GM18858 (cell line): Measurements from ENCODE around the gene FXYD4.
"Not testable (repeated sequence)": the region's sequence is repeated elsewhere in the genome, so short reads cannot be mapped to it uniquely, and the experiment has no call there.

ENCODE experiments used
- ATAC-seq: cut with Tn5 transposase; IDR thresholded peaks from one replicate; pipeline ENCODE4 v1.9.1; 2021; ENCODE audit not compliant: unreplicated experiment

FXYD4 gene, protein sequence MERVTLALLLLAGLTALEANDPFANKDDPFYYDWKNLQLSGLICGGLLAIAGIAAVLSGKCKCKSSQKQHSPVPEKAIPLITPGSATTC

DNA sequence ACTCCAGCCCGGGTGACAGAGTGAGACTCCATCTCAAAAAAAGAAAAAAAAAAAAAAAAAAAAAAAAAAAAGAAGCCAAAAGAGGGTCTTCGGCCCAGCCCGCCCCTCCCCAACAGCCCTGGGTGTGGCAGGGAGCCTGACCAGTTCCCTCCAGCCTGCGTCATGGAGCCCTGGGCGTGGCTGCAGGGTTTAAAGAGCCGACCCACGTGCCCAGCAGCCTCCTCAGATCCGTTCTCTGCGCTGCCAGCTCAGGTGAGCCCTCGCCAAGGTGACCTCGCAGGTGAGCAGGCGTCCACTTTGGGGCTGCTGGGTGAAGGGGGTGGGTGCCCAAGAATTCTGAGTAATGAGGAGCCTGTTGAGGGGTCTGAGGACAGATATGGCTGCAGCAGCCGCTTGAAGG lies at the start of gene FXYD4:
Gene FXYD4, plus strand, starts transcription at position 219 of the 400 bp plus-strand sequence. CDS start 2,111 bp downstream, outside the sequence.
- ATAC-seq = no peak

- no peak for ATAC-seq
Measured at GRCh38 chr10:43322331-43322730, 49.1 kb upstream of the FXYD4 start.

GRCh38 chr10:43322769-43323168 lies 48.7 kb upstream of the FXYD4 start:
- no peak for ATAC-seq

DNA sequence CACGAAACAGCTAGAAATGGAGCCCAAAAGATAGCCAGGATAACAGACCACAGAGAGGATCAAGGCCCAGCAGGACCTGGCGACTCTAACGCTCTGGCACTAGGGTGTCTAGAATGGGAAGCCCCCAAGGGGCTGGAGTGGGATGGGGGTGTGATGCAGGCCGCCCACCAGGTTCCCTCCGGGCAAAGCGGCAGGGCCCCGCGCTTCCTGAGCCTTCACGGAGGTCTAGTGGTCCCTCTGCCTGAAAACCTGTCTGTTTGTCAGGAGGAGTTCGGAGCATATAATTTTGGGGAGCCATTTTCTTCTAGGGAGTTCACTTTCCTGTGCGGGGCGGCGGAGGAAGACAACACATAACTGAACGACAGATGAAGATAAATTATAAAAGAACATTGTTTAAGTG lies 48.2 kb upstream of the FXYD4 start:
- ATAC-seq = no peak

GRCh38 chr10:43324876-43325275 lies 46.6 kb upstream of the FXYD4 start:
- ATAC-seq = no peak

- ATAC-seq = no peak
Measured at GRCh38 chr10:43327171-43327570, 44.3 kb upstream of the FXYD4 start.

GRCh38 chr10:43327986-43328385 lies 43.5 kb upstream of the FXYD4 start:
- no peak for ATAC-seq

DNA sequence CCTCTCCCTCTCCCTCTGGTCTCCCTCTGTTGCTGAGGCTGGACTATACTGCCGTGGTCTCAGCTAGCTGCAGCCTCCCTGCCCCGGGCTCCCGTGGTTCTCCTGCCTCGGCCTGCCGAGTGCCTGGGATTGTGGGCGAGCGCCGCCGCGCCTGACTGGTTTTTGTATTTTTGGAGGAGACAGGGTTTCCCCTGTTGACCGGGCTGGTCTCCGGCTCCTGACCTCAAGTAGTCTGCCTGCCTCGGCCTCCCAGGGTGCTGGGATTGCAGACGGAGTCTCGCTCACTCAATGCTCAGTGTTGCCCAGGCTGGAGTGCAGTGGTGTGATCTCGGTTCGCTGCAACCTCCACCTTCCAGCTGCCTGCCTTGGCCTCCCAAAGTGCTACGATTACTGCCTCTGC lies 42.6 kb upstream of the FXYD4 start:
- ATAC-seq = not testable (repeated sequence)

DNA sequence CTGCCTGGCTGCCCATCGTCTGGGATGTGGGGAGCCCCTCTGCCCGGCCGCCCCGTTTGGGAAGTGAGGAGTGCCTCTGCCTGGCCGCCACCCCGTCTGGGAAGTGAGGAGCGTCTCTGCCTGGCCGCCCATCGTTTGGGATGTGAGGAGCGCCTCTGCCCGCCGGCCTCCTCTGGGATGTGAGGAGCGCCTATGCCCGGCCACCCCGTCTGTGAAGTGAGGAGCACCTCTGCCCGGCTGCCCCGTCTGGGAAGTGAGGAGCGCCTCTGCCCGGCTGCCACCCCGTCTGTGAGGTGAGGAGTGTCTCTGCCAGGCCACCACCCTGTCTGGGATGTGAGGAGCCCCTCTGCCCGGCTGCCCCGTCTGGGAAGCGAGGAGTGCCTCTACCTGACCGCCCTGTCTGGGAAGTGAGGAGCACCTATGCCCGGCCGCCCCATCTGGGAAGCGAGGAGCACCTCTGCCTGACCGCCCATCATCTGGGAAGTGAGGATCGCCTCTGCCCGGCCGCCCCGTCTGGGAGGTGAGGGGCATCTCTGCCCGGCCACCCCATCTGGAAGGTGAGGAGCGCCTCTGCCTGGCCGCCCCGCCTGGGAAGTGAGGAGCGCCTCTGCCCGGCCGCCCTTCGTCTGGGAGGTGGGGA lies 42.1 kb upstream of the FXYD4 start:
- ATAC-seq = not testable (repeated sequence)

GRCh38 chr10:43330049-43330823 lies 41.2 kb upstream of the FXYD4 start:
- ATAC-seq = not testable (repeated sequence)

DNA sequence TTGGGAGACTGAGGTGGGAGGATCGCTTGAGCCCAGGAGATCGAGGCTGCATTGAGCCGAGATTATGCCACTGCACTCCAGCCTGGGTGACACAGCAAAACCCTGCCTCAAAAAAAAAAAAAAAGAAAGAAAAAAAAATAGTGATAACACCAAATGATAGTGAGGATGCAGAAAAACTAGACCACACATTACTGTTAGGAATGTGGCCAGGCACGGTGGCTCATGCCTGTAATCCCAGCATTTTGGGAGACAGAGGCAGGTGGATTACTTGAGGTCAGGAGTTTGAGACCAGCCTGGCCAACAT lies 40.7 kb upstream of the FXYD4 start:
- ATAC-seq = not testable (repeated sequence)

DNA sequence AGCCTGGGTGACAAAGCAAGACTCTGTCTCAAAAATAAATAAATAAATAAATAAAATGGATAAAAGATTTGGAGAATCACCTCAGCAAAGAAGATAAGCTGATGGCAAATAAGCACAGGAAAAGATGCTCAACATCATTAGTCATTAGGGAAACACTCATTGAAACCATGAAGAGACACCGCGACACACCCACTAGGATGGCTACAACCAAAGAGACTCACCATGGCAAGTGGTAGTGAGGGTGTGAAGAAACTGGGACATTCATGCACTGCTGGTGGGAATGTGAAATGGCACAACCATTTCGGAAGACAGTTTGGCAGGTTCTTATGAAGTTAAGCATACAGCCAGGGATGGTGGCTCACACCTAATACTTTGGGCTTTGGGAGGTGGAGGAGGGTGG lies 37.8 kb upstream of the FXYD4 start:
- ATAC-seq = no peak

DNA sequence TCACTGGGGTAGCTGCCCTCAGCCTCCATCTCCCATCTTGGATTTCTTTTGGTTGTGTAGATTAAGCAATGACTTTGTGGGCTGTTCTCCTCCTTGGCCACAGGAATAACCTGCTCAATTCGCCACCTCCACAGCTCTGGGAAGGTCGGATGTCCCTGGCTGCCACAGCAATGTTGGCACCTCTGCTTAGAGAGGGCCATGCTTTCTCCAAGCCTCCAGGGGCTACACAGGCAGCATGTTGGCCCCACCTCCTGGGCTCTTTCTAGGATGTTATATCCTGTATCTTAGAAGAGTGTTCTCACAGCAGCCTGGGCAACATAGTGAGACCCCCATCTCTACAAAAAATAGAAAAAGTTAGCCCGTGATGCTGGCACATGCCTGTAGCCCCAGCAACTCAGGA lies 35.4 kb upstream of the FXYD4 start:
- ATAC-seq = no peak

DNA sequence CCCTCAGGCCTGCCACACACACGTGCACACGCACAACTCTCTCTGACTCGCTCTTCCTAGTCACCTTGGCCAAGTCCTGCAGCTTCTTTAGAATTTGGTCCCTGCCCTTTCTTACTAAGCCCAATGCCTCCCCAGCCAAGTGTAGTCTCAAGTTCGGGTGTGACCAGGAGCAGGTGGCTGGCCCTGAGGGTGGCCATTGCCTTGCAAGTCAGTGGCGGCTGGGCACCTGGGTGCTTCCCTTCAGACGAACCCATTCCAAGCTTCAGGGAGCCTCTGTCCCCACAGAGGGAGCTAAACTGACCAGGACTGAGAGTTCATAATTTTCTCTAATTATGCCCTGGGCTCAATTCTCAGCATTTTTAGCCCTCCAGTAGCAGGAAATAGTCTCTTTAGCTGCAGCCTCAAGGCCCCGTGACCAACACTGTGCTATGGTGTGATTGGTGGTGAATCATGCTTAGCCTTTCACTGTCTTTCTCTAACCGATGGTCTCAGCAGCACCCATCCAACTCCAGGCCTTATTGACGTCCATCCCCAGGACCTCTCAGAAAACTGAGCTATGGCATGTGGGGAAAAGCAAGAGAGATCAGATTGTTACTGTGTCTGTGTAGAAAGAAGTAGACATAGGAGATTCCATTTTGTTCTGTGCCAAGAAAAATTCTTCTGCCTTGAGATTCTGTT lies 34.7 kb upstream of the FXYD4 start:
- ATAC-seq = no peak

DNA sequence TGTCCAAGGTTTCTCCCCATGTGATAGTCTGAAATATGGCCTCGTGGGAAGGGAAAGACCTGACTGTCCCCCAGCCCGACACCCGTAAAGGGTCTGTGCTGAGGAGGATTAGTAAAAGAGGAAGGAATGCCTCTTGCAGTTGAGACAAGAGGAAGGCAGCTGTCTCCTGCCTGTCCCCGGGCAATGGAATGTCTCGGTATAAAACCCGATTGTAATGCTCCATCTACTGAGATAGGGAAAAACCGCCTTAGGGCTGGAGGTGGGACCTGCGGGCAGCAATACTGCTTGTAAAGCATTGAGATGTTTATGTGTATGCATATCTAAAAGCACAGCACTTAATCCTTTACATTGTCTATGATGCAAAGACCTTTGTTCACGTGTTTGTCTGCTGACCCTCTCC lies 33.9 kb upstream of the FXYD4 start:
- not testable (repeated sequence) for ATAC-seq

DNA sequence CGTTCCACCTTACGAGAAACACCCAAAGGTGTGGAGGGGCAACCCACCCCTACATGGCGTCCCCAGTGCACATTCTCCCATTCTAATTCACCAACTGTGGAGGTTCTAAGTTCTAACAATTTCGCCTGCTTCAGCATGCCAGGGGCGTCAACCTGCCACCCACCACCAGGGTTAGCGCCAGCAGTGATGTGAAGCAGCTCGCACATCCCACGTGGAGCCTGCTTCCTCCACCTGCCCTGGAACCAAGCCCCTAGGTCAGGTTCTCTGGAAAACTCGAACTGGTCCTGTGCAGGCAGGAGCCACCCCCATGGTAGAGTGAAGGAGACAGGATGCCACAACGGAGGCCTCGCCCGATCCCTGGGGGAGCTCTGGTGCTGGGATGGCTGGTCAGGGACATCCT lies 33.3 kb upstream of the FXYD4 start:
- no peak for ATAC-seq

DNA sequence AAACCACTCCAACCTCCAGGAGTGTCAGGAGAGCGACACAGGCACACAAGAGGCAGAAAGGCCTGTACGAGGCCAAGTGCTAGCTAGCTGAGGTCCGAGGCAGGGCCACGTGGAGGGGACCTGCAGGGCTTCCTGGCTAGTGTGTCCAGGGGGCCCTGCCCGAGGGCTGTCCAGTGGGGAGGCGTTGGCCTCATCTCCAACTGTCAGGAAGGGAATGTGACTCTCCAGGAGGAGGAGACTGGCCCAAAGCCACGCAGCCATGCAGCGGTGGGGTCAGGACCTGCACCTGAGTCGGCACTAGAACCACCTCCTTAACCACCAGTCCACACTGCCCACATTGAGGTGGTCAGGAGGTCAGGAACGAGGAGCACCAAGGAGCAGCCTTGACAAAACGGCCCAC lies 32.3 kb upstream of the FXYD4 start:
- ATAC-seq = no peak

DNA sequence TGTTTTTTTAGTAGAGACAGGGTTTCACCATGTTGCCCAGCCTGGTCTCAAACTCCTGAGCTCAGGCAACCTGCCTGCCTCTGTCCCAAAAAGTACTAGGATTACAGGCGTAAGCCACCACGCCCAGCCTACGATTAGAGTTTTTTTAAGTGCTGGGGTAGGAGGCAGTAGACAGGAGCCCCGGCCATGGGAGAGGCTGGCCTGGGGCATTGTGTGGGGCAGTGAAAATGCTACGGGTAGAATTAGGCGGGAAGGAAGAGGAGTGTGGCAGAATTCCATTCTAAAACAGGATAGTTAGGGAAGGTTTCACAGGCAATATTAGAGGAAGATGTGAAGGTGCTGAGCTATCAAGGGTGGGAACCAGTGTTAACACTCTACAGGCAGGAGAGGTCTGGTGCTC lies 31.3 kb upstream of the FXYD4 start:
- ATAC-seq = no peak

DNA sequence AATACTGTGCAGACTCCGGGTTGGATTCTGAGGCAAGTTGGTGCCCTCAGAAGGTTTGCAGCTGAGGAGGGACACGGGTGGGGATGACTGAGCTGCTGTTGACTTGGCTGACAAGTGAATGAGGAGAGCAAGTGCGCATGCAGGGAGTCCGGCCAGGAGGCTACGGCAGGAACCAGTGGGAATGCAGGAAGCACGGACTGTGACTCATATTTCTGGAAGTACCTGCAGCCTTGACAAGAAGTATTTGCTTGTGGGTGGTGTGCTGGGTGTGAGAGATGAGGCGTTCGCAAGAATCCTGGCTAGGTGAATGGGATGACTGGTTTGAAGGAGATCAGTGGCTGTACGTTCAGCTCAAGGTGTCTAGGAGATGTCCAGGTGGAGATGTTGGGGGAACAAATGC lies 30.8 kb upstream of the FXYD4 start:
- ATAC-seq = no peak

GRCh38 chr10:43341450-43341849 lies 30.0 kb upstream of the FXYD4 start:
- ATAC-seq = no peak

DNA sequence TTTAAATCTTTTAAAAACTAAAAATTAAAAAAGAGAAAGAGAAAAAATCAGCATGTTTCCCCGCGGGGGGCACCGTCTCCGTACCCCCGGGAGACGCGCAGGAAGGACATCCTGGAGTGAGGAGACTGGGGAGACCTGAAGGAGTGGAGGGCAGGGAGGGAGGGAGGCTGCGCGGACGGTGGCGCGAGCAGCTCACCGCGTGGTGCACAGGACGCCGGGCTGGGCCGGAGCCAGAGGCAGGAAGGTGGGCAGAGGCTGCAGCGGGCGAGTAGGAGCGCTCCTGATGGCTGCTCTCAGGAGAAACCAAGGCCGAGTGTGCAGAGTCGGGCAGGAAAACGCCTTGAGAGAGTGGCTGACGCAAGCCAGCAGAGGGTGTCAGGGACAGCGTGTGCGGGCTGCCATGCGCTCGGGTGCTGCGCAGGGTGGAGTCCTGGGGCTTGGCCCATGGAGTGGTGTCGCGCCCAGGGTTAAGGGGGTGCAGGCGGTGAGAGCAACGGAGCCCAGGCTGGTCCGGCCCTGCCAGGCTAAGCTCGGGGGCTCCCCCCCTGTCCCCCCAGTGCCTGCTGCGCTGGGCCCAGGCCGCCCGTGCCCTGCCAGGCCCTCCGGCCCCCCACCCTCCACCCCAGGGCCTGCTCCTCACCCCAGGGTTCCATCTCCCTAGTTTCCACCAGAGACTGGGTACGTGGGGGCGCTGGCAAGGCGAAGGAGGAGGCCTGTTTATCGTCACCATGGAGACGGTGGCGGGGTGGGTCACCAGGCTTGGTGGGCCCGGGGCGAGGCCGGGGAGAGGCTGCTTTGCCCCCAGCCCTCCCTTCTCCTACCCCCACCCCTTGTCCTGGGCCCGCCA lies 28.9 kb upstream of the FXYD4 start:
- ATAC-seq = no peak
